Muscle layer of duodenum (tissue), 2 donors: Measurements from ENCODE around the gene RARRES2.
"Not testable (repeated sequence)": the region's sequence is repeated elsewhere in the genome, so short reads cannot be mapped to it uniquely, and the experiment has no call there.

Source experiments
- H3K27ac ChIP-seq: one replicate; pipeline ENCODE4 v1.7.0; 2013; ENCODE audit warnings: mild to moderate bottlenecking, low read length
- H3K27me3 ChIP-seq: one replicate; pipeline ENCODE4 v1.7.0; 2013; ENCODE audit warnings: low read depth, mild to moderate bottlenecking, control low read depth, low read length
- H3K36me3 ChIP-seq, 2 donors: one replicate each; pipeline ENCODE4 v1.7.0; 2013; ENCODE audit warnings: low read length in 2 of 2, control low read depth in 1 of 2, mild to moderate bottlenecking in 1 of 2; ENCODE audit not compliant: insufficient read depth in 2 of 2, control insufficient read depth in 1 of 2
- H3K4me1 ChIP-seq, 2 donors: one replicate each; pipeline ENCODE4 v1.7.0; 2013; ENCODE audit warnings: low read length in 2 of 2, mild to moderate bottlenecking in 2 of 2, control low read depth in 1 of 2, moderate library complexity in 1 of 2; ENCODE audit not compliant: insufficient read depth in 2 of 2, control insufficient read depth in 1 of 2
- H3K4me3 ChIP-seq, 2 donors: one replicate each; pipeline ENCODE4 v1.7.0; 2013; ENCODE audit warnings: low read length in 2 of 2, low read depth in 1 of 2, mild to moderate bottlenecking in 1 of 2
- H3K9me3 ChIP-seq, 2 donors: one replicate each; pipeline ENCODE4 v1.7.0; 2013; ENCODE audit warnings: low read length in 2 of 2, control low read depth in 1 of 2, mild to moderate bottlenecking in 1 of 2; ENCODE audit not compliant: control insufficient read depth in 1 of 2
- donor health status: healthy.

The RARRES2 gene

DNA sequence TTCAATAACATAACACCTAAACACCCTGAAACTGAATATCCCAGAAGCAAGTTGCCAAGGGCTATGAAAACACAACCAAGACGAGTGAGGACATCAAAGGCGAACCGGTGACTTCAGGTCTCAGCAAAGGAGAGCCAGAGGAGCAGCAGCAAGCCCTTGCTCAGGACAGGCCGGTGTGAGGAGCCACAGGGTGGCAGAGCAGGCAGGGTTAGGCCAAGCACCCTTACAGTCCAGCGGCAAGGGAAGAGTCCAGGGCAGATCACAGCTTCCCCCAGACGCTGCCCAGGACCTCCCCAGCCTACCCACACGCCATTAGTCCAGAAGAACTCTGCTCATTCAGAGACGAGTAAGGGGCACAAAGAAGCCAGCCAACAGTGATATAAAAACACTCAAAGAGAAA is 45.8 kb downstream of the RARRES2 start:
- not testable (repeated sequence) for H3K9me3 ChIP-seq, H3K27ac ChIP-seq, H3K36me3 ChIP-seq, H3K27me3 ChIP-seq, H3K4me1 ChIP-seq, H3K4me3 ChIP-seq

DNA sequence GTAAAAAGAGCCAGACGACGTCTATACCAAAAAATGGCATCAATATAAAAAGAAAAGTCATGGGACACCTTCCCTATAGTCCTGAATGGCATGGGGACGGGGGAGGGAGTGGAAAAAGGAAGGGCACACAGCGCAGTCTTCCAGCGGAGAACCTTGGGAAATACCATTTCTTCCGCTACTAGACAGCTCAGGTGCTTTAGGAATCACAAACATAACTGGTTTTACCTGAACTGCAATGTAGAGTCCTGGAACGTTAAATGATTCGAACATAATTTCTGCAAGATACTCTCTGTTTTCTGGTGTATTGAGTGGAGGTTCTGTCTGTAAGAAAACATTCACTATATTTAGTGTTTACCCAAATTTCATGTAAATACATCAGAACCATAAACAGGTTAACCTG is 46.4 kb downstream of the RARRES2 start:
- not testable (repeated sequence) for H3K36me3 ChIP-seq, H3K4me3 ChIP-seq, H3K27me3 ChIP-seq, H3K4me1 ChIP-seq, H3K27ac ChIP-seq, H3K9me3 ChIP-seq

DNA sequence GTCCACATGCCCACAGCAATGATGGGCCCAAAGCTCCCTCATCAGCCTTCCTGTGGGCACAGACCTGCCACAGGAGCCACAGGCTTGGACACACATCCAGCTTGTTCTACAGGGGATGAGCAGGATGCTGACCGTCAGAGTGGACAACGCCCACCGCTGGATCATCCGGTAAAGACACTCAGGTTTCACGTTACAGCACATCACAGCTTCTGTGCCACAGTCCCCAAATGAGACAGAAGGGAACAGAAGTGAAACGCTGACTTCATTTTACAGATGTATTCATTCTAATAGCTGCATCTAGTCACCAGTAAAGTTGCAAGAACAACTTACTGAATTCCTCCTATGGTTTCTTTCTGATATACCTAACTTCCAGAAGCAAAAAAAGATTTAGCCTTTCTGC is 51.1 kb downstream of the RARRES2 start:
- not testable (repeated sequence) for H3K36me3 ChIP-seq, H3K9me3 ChIP-seq, H3K27me3 ChIP-seq, H3K27ac ChIP-seq, H3K4me1 ChIP-seq, H3K4me3 ChIP-seq

DNA sequence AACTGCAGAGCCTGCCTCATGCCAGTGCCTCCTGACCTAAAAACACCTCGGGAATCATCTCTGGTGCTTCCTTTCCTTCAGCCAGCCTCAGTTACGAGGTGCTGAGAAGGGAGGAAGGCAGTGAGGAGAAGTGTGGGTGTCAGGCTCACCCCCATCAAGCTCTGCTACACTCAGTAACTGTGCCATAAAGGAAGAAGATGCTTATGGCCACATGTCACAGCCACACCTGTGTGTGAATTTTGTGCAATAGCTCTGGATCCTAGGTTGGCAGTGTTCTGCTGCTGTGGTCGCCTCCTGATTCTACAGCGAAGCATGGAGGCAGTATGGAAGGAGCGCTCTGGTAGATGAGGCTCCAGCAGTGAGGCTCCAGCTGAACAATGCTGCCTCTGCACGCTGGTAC is 52.6 kb downstream of the RARRES2 start:
- not testable (repeated sequence) for H3K36me3 ChIP-seq, H3K9me3 ChIP-seq, H3K4me1 ChIP-seq, H3K27me3 ChIP-seq, H3K4me3 ChIP-seq, H3K27ac ChIP-seq
